ENCODE measurements around the gene SH3BP1.

The SH3BP1 gene

GRCh38 chr22:37658133-37659065 lies 18.9 kb downstream of the SH3BP1 start, which contains the start of gene PDXP:
TSS of gene PDXP (plus strand) at chr22:37658723. CDS start at chr22:37658783, 60 bp downstream.
- no peak for TF ChIP-seq CTCF (conservative IDR thresholded peaks at IDR 0.05; ENCODE audit: low read length)
- DNase-seq (ENCODE audit: low read depth) = peak; percentile 100

GRCh38 chr22:37659066-37659896 lies 19.8 kb downstream of the SH3BP1 start:
- TF ChIP-seq CTCF (conservative IDR thresholded peaks at IDR 0.05; ENCODE audit: low read length) = no peak
- peak overlapping the region; percentile 72 for H3K4me3 ChIP-seq (ENCODE audit: low read length)
- no peak for DNase-seq (ENCODE audit: low read depth)

More at GRCh38 chr22:37658133-37659065, 18.9 kb downstream of the SH3BP1 start, which contains the start of gene PDXP:
- H3K4me3 ChIP-seq (ENCODE audit: low read length) = peak within 1 kb of the TSS; percentile 78

GRCh38 chr22:37659897-37660708 lies 20.6 kb downstream of the SH3BP1 start:
- peak overlapping the region; percentile 72 for H3K4me3 ChIP-seq (ENCODE audit: low read length)
- no peak for DNase-seq (ENCODE audit: low read depth)
- no peak for TF ChIP-seq CTCF (conservative IDR thresholded peaks at IDR 0.05; ENCODE audit: low read length)

- no peak for TF ChIP-seq CTCF (conservative IDR thresholded peaks at IDR 0.05; ENCODE audit: low read length)
- no peak for DNase-seq (ENCODE audit: low read depth)
- no peak overlapping the region for H3K4me3 ChIP-seq (ENCODE audit: low read length)
Measured at GRCh38 chr22:37660709-37661045, 21.2 kb downstream of the SH3BP1 start.

- TF ChIP-seq CTCF (conservative IDR thresholded peaks at IDR 0.05; ENCODE audit: low read length) = peak; percentile 71
- peak overlapping the region; percentile 31 for H3K4me3 ChIP-seq (ENCODE audit: low read length)
- peak; percentile 78 for DNase-seq (ENCODE audit: low read depth)
Measured at GRCh38 chr22:37661160-37661924, 21.9 kb downstream of the SH3BP1 start.

GRCh38 chr22:37662039-37662438 lies 22.6 kb downstream of the SH3BP1 start:
- no peak for DNase-seq (ENCODE audit: low read depth)
- TF ChIP-seq CTCF (conservative IDR thresholded peaks at IDR 0.05; ENCODE audit: low read length) = no peak
- no peak overlapping the region for H3K4me3 ChIP-seq (ENCODE audit: low read length)
